Stimulated activated naive CD4-positive, alpha-beta T cell treated with Interleukin-2 at 50 U/mL for 16 hours (primary cell): ENCODE results near the gene HSPA12A.

Experiments
- DNase-seq: peaks from one replicate; lab custom pipeline; 2025; lab: John Stamatoyannopoulos, UW

The HSPA12A gene

DNA sequence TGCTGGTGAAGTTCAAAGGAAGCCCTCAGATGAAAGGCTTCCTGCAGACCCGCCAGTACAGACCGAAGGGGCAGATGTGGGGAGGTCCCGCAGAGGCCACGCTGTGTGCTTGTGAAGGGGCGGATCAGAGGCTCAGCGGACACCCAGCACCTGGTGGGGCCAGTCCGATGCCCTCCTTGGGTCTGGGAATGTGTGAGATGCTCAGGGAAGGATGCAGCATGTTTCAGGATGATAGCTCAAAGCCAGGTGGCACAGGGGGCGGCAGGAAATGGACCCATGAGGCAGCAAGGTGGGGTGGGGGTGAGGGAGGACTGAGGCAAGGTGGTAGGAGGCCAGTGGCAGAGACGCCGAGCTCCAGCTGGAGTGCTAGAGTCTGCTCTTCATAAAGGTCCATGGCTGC, 27.9 kb upstream of the HSPA12A start:
- no peak for DNase-seq

DNA sequence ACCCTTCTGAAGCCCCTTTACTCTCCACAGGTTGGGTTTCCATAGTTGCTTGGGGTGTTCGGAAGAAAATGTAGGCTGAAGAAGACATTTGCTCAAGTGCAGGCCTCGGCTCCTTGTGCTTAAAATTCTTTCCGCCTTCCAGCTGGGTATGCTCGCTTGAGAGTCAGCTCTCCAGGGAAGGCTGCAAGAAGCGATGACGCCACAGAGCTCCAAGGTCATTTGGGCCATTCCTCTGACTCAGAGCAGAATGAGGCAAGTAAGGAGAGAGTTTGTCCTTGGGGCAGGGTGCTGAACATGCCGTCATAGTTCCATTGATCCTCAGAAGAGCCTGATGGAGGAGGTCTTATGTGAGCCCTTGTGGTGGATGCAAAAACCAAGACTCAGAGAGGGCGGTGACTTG, 27.4 kb upstream of the HSPA12A start:
- no peak for DNase-seq

DNA sequence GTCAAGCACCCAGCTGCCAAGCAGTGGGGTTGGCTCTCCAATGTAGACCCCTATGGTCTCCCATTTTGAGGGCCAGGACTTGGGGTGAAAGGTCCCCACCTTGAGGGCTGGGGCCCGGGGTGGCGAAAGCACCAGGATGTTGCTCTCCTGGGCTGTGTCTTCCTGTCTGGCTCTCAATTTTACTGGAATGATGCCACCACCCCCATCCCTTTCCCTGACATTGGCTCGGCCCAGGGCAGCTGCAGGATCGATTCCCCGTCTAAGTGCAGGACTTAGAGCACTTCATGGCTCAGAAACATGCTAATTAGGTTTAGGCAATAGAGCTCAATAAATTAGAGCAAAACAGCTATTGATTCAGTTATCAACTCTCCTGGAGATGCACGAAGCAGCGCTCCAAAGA, 27.0 kb upstream of the HSPA12A start:
- no peak for DNase-seq

DNA sequence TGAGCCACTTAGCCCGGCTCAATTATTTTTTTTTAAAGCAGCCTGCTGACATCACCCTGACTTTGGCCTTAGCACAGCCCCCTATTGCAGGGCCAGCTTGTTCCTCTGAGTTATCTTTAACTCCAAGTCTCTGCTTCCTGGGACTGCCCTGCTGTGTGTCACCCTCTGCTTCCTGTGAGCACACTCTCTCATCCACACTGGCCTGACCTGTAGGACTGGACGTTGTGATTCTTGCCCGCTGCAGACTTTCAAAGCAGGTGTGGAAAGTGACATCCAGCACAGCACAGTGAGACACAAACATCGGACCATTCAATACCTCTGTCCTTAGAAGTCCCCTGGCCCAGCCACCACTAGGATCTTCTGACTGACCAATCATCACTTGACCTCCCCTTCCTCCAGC, 26.4 kb upstream of the HSPA12A start:
- no peak for DNase-seq

DNA sequence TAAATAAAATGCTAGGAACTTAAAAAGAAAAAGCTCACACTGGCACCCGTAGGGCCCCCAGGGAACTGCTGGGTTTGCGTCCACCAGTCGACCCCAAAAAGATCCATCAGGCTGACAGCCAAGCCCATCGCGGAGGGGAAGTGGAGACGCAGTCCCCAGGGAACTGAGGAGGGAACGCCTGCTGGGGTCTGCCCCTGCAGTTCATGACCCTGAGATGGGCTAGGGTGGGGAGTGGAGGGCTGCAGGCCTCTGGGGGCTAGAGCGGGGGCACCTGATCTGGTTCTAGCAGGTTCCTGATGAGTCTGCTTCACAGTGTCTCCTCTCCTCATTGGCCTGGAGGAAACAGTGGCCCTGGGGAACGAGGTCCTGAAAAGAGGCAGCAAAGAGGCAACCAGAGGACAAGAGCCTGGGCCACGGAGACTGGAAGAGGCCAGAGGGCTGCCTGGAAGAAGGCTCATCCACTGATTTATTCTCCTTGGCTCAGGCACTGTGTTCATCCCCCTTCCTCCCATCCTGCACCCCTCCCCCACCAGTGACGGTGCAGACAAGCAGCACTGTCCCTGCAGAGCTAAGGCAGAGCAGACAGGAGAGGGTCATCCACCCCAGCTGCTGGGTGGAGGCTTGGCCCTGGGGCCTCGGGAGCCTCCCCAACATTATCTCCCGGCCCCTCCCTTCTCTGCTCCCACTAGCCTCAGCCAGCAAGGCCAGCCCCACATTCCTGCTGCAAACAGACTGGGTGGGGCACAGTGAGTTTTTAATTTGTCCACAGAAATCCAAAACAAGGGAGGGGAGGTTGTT, 24.7 kb upstream of the HSPA12A start:
- DNase-seq, result no peak

DNA sequence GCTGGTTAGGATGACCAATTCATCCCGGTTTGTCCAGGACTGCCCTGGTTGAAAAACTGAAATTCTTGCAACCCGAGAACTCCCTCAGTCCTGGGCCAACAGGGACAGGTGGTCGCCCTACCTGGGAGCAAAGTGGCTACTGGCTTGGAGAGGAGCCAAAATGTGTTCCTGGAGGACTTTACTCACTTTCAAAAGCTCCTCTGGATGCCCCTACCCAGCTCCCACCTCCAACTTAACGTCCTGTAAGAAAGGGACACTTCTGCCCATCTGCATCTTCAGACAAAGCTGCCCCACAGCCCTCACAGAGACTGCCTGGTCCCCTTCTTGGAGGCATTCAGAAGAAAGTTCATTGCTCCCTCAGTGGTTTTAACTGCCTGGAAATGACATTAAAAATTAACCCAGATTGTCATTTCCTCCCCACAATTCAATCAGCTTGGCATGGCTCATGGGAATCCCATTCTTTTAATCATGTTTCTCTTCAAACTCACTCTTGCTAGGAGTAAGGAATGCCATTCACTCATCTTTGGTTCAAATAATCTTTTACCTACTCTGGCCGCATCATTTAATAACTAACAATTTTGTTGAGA, 24.0 kb upstream of the HSPA12A start:
- DNase-seq, result no peak

DNA sequence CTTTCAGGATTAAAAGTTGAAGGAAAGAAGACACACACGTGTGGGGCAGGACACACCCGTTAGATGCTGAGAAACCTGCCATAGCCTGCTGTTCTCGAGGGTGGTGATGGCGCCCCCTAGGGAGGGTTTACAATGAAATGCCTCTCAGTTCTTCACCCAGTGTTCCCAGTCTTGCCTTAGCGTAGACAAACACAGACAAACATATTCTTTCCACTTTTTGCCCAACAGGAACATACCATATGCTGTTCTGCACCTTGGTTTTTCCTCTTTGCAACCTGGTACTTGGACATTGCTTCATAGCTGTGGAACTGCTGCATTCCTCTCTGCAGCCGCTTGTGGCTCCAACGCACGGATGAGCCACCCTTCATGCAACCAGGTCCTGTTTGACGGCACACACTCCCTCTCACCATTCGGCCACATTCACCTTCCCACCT, 23.3 kb upstream of the HSPA12A start:
- peak; percentile 13 for DNase-seq

DNA sequence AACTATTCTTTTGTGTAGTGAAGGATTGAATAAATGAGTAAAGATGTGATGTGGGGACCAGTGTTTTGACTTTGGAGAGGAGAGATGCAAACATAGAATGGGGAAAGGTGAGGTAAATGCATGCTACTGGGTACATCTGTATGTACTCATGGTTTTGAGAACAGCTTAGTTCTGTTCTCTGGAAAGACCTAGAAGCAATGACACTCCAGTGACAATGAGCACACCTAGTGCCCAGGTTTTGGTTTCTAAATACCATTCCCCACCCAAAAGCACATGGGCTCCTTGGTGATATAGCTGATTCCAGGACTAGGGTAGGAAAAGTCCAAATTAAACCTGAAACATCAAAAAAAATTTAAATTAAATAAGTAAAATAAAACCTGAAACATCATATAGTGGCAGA, 22.6 kb upstream of the HSPA12A start:
- no peak for DNase-seq

DNA sequence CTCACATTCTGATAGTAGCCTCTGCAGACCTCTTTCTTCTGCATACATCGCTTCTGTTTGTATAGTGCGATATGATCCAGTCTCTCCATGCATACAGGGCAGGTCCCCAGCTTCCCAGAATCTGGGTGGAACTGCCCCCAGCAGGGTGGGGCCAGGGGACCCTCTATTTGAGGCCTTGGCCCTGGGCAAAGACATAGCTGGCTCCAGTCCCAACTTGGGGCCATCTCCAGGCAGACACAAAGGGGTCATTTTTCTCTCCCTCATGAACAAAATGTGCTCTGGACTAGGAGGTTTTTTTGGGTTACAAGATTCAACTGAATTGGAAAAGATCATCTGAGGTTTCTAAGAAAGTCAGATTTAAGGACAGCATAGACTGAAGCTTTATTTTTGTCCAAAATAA, 21.1 kb upstream of the HSPA12A start:
- DNase-seq, result no peak

DNA sequence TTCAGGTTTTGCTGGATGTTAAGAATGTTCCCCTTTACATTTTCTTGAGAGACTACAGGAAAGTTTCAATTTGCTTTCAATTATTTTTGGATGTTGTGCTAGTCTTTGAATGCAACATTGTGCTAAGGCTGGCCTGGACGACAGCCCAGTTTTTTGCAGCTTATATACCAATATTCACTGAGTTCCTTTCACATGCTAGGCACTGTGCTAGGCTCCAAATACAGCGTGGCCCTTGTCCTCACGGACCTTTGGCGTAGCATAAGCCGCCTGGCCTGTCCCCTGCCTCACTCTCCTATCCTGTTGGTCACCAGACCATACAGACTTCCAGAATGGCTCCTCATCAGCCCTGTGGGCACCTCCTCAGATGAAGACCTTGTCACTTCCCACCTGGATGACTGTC, 19.5 kb upstream of the HSPA12A start:
- no peak for DNase-seq

DNA sequence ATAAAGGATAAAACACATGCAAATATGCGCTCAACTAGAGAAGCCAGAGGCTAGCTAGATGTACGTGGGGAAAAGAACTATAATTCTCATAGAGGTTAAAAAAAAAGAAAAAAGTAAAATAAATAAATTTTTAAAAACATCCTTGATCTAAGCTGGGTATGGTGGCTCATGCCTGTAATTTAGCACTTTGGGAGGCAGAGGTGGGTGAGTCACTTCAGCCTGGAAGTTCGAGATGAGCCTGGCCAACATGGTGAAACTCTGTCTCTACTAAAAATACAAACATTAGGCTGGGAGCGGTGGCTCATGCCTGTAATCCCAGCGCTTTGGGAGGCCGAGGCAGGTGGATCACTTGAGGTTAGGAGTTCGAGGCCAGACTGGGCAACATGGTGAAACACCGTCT, 18.6 kb upstream of the HSPA12A start:
- DNase-seq, result no peak

DNA sequence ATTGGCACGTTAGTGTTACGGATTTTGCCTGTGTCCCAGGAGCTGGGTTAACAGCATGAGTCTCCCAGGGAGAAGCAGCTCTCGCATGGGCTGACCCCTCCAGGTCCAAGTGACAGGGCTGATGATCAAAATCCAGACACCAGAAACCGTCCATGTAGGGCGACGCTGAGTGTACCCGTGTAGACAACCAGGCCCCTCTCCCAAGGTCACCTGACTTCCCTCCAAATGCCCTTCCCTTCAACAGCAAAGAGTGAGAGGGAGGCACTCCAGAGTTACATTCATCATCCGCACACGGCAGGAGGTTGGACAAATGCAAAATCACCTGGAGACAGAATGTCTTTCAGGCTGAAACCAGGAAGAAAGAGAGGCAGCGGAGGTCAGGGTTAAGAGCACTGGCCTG, 14.9 kb upstream of the HSPA12A start:
- DNase-seq, result no peak

DNA sequence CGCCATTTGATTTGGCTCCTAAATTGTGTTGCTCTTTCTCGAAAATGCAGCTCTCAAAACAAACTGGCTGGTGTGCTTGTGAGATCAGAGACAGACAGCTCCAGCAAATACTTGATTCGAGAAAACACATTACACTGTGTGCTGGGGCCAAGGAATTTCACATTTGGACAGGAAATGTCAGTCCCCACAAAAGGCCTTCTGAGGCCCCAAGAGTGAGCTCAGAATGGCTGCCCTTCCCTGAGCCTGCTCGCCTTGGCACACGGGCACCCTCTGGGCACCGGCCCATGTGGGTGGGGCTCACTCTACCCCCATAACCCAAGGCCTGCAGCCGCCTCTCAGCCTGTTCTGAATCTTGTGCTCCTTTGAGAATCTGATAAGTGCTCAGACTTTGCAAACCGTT, 13.9 kb upstream of the HSPA12A start:
- no peak for DNase-seq

DNA sequence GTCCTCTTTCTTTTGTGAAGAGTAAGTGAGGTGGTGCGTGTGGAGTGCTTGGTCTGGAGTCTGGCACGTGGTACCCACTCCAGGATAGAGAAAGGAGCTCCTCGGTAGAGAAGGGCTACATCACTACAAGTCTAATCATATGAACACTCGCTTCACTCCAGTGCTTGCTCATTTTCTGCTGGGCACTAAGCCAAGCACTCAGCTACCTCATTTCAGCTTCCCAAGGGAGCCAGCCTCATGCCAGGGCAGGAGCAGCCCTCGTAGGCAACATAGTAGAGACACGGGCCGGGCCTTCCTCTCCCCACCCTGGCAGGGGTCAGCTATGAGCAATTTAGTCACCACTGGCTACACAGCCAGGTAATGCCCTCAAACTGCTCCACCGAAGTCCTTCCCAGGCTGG, 11.4 kb upstream of the HSPA12A start:
- no peak for DNase-seq

DNA sequence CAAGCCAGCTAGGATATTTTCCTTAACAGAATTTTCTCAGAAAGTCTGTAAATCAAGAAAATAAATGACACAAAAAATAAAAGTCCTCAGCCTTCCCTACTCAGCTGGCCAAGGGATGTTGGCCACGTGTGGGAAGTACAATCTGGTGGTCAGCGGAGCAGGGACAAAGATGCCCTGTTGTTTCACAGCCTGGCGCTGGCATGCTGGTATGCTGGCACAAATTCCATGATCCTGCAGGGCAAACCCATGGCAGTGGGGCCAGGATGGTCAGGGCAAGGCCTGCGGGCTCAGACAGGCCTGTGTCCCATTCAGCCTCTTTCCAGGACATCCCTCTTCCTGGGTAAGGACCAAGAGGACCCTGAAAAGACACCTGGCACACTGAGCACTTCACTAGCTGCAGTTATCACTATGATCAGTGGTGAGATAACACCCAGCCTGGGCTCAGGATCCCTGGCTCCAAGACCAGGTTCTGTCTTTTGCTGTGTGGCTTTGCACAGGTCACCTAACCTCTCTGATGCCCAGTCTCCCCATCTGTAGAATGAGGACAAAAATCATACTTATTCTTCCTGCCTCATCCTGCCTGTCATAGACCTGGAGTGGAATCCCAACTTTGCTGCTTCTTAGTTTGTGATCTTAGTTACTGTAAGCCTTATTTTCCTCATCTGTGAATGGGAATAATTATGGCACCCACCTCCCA, 10.8 kb upstream of the HSPA12A start:
- DNase-seq, result no peak

DNA sequence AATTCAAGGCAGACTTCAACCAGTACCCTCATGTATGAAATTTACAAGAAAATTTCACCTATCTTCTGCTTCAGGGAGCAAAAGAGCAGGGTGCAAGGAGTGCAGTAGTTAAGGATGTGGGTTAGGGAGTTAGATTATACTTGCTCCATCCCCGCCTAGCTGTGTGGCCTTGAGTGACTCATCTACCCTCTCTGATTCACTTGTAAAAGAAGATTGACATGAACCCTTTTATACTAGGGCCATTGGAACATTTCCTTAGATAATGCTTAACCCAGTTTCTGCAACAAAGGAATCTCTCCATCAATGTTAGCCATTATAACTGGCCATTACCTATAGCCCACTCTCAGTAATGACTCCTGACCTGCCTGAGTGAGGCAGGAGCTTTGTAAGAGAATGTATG, 10.2 kb upstream of the HSPA12A start:
- DNase-seq, result no peak

DNA sequence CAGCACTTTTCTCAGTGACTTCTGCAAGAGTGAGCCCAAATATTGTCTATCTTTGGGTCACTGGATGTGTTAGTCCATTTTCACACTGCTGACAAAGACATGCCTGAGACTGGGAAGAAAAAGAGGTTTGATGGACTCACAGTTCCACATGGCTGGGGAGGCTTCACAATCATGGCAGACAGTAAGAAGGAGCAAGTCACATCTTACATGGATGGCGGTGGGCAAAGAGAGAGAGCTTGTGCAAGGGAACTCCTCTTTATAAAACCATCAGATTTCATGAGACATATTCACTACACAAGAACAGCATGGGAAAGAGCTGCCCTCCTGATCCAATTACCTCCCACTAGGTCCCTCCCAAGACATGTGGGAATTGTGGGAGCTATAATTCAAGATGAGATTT, 6.1 kb upstream of the HSPA12A start:
- DNase-seq, result no peak

DNA sequence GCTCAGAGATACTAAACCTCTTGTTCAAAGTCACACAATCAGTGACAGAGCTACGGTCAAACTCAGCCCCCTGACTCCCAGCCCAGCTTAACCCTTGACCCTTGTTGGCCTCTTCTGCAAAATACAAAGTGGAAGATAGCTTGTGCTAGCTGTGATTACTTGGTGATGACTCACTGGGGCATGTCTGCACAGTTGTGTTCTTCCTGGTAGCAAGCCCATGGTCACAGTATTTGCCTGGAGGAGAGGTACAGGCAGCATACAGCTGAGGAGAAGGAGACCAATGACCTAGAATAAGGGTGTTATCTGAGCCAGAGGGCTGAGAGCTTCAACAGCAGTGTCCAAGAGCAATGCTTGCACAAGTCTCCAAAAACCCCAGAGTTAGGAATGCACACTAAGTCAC, 5.7 kb upstream of the HSPA12A start:
- no peak for DNase-seq

DNA sequence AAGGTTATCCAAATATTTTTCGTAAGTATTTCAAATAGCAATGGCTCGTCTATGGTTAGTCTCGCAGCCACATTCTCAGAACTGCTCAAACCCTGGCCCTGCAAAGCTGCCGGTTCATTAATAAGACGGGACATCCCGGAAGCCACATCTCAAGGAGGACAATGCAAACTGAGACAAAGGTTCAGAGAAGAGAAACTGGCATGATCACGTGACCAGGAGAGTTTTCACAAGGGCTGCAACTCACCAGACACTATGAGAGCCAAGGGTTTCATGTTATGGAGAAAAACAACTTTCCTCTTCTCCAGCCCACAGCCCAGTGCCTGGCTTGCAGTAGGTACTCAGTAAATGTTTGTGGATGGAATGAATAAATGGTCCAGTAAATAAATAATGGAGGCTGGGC, 5.0 kb upstream of the HSPA12A start:
- no peak for DNase-seq

DNA sequence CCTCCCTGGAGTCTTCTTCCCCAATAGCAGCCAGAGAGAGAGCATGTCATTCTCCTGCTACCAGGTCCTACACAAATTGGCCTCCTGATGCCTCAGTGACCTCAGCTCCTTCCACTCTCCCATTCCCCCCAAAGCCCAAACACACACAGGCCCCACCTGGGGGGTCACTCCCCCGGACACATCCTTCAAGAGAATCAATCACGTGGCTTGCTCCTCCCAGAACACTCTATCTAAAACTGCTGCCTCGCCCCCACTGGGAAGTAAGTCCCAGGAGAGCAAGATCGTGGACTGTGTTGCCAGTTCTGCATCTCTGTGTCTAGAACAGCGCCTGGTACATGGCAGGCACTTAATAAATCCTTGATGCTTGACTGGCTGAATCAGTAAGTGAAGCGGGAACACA, 2.5 kb upstream of the HSPA12A start:
- no peak for DNase-seq

DNA sequence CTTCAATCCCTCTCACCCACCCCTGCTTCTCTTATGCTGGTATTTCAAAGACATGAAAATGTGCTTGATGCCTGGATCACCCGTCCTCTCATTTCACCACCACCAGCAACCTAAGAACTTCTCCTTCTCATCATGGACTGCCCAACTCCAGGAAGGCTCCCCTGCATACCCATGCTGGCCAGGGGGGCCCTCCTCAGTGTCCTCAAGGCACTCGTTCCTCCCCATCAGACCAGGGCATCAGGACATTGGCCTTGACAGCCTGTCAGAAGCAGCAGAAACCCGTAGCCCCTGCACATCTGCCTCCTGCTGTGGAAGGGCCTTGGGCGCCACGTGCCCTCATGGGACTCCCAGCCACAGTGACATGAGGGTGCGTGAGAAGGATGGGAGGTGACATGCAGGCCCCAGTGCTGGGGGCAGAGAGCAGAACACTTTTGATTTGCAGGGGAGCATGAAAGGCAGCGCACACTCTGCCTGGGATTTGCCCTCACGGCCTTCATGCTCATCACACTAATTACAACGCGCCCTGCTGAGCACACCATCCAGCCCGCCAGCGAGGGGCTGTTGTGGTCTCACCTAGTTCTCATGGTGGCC, 1.9 kb upstream of the HSPA12A start:
- no peak for DNase-seq

DNA sequence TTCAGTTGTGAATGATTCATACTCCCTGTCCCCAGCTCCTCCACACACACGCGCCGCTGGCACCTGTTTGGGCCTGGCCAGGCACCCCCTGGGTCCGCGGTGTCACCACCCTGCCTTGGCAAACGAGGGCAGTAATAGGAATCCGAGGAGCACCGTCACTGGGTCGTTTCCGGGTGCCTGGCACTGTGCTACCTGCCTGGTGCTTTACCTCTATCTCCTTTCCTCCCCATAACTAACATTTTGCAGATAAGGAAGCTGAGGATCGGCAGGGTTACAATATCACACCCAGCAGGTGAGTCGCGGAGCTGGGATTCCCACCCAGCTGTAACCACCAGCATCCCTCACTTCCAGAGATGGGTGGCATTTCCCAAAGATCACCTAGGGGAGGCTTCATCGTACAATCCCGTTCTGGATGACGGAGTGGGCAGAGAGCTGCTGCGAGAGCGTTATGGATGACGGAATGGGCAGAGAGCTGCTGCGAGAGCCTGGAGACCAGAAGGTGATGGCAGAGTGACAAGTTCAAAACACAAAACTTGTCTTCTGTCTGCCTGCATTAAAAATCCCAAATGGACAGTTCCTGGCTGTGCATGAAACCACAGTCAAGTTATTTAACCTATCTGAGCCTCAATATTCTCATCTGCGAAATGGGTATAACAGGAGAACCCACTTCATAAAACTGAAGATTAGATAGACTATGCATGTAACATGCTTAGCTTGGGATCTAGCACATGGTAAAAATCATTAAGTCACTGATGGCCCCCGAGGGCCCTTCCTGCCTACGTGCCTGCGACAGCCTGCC, 1.1 kb upstream of the HSPA12A start:
- DNase-seq, result no peak
